Mucosa of rectum (tissue), 2 donors: ENCODE data around the gene FBXO30.

ENCODE experiments used
- H3K27ac ChIP-seq, 2 donors: one replicate each; pipeline ENCODE4 v1.7.0; 2013; ENCODE audit warnings: inconsistent platforms in 2 of 2, low read depth in 2 of 2, low read length in 2 of 2
- H3K27me3 ChIP-seq, 2 donors: one replicate each; pipeline ENCODE4 v1.7.0; 2013; ENCODE audit warnings: low read length in 2 of 2; ENCODE audit not compliant: control insufficient read depth in 2 of 2, insufficient read depth in 2 of 2
- H3K36me3 ChIP-seq, 2 donors: one replicate each; pipeline ENCODE4 v1.7.0; 2013; ENCODE audit warnings: low read length in 2 of 2; ENCODE audit not compliant: control insufficient read depth in 2 of 2, insufficient read depth in 2 of 2
- H3K4me1 ChIP-seq, 2 donors: one replicate each; pipeline ENCODE4 v1.7.0; 2013; ENCODE audit warnings: low read length in 2 of 2, mild to moderate bottlenecking in 1 of 2; ENCODE audit not compliant: control insufficient read depth in 2 of 2, insufficient read depth in 2 of 2
- H3K4me3 ChIP-seq, 2 donors: one replicate each; pipeline ENCODE4 v1.7.0; 2013; ENCODE audit warnings: low read length in 2 of 2
- H3K9ac ChIP-seq, 2 donors: one replicate each; pipeline ENCODE4 v1.7.0; 2013; ENCODE audit warnings: low read length in 2 of 2, low read depth in 1 of 2, mild to moderate bottlenecking in 1 of 2
- H3K9me3 ChIP-seq, 2 donors: one replicate each; pipeline ENCODE4 v1.7.0; 2013; ENCODE audit warnings: low read length in 2 of 2; ENCODE audit not compliant: control insufficient read depth in 2 of 2
- donor health status: healthy.
- donor health status: Normal muscosa, but diverticular disease.

FBXO30 gene

GRCh38 chr6:145802141-145802540 is 12.5 kb downstream of the FBXO30 start:
- H3K4me3 ChIP-seq = no peak overlapping the region
- H3K36me3 ChIP-seq = peaks cover 16 to 19% of the 10 kb centered on the region in 2 donors
- no peaks in the 10 kb centered on the region for H3K9me3 ChIP-seq
- H3K27ac ChIP-seq = no peak overlapping the region
- H3K27me3 ChIP-seq = no peaks in the 10 kb centered on the region
- H3K9ac ChIP-seq = no peak overlapping the region
- H3K4me1 ChIP-seq = no peaks in the 10 kb centered on the region

GRCh38 chr6:145801021-145801420 is 13.6 kb downstream of the FBXO30 start:
- Histone ChIP-seq H3K9ac (no peak overlapping the region), H3K4me3 (no peak overlapping the region), H3K4me1 (no peaks in the 10 kb centered on the region), H3K36me3 (peaks cover 14 to 19% of the 10 kb centered on the region in 2 donors), H3K27me3 (no peaks in the 10 kb centered on the region), H3K27ac (no peak overlapping the region), H3K9me3 (no peaks in the 10 kb centered on the region)

GRCh38 chr6:145798530-145798929 is 16.1 kb downstream of the FBXO30 start:
- no peak overlapping the region for H3K4me3 ChIP-seq
- no peak overlapping the region for H3K9ac ChIP-seq
- H3K4me1 ChIP-seq = no peaks in the 10 kb centered on the region
- H3K27me3 ChIP-seq = no peaks in the 10 kb centered on the region
- peaks cover 0 to 2% of the 10 kb centered on the region in 2 donors for H3K36me3 ChIP-seq
- H3K27ac ChIP-seq = no peak overlapping the region
- H3K9me3 ChIP-seq = no peaks in the 10 kb centered on the region

GRCh38 chr6:145789443-145789842 is 25.2 kb downstream of the FBXO30 start:
- Histone ChIP-seq H3K27ac (no peak overlapping the region), H3K4me3 (no peak overlapping the region), H3K4me1 (no peaks in the 10 kb centered on the region), H3K9ac (no peak overlapping the region), H3K9me3 (no peaks in the 10 kb centered on the region), H3K36me3 (no peaks in the 10 kb centered on the region), H3K27me3 (no peaks in the 10 kb centered on the region)

- no peak overlapping the region for H3K4me3 ChIP-seq
- H3K9me3 ChIP-seq = no peaks in the 10 kb centered on the region
- H3K27me3 ChIP-seq = no peaks in the 10 kb centered on the region
- H3K27ac ChIP-seq = no peak overlapping the region
- no peak overlapping the region for H3K9ac ChIP-seq
- no peaks in the 10 kb centered on the region for H3K4me1 ChIP-seq
- H3K36me3 ChIP-seq = no peaks in the 10 kb centered on the region
These were observed 26.9 kb downstream of the FBXO30 start for GRCh38 chr6:145787688-145788087.

- Histone ChIP-seq H3K36me3 (no peaks in the 10 kb centered on the region), H3K4me3 (no peak overlapping the region), H3K27me3 (no peaks in the 10 kb centered on the region), H3K4me1 (no peaks in the 10 kb centered on the region), H3K27ac (no peak overlapping the region), H3K9me3 (peaks cover 0 to 2% of the 10 kb centered on the region in 2 donors), H3K9ac (no peak overlapping the region)
These were observed 29.9 kb downstream of the FBXO30 start for GRCh38 chr6:145784683-145785082.

- H3K4me1 ChIP-seq = no peaks in the 10 kb centered on the region
- H3K9ac ChIP-seq = no peak overlapping the region
- no peak overlapping the region for H3K27ac ChIP-seq
- no peaks in the 10 kb centered on the region for H3K36me3 ChIP-seq
- H3K9me3 ChIP-seq = peaks cover 0 to 2% of the 10 kb centered on the region in 2 donors
- H3K27me3 ChIP-seq = no peaks in the 10 kb centered on the region
- no peak overlapping the region for H3K4me3 ChIP-seq
These were observed 30.8 kb downstream of the FBXO30 start for GRCh38 chr6:145783796-145784195.

GRCh38 chr6:145772846-145773245 is 41.7 kb downstream of the FBXO30 start:
- no peaks in the 10 kb centered on the region for H3K9me3 ChIP-seq
- H3K36me3 ChIP-seq = no peaks in the 10 kb centered on the region
- no peak overlapping the region for H3K4me3 ChIP-seq
- H3K4me1 ChIP-seq = no peaks in the 10 kb centered on the region
- no peak overlapping the region for H3K27ac ChIP-seq
- H3K27me3 ChIP-seq = no peaks in the 10 kb centered on the region
- H3K9ac ChIP-seq = no peak overlapping the region

GRCh38 chr6:145765449-145765848 is 49.1 kb downstream of the FBXO30 start:
- Histone ChIP-seq H3K9me3 (no peaks in the 10 kb centered on the region), H3K27me3 (no peaks in the 10 kb centered on the region), H3K4me3 (no peak overlapping the region), H3K9ac (no peak overlapping the region), H3K36me3 (no peaks in the 10 kb centered on the region), H3K27ac (no peak overlapping the region), H3K4me1 (no peaks in the 10 kb centered on the region)

- Histone ChIP-seq H3K9ac (no peak overlapping the region), H3K9me3 (no peaks in the 10 kb centered on the region), H3K4me1 (no peaks in the 10 kb centered on the region), H3K27me3 (no peaks in the 10 kb centered on the region), H3K4me3 (no peak overlapping the region), H3K36me3 (no peaks in the 10 kb centered on the region), H3K27ac (no peak overlapping the region)
These were observed 50.9 kb downstream of the FBXO30 start for GRCh38 chr6:145763742-145764141.

GRCh38 chr6:145761584-145761983 is 53.0 kb downstream of the FBXO30 start:
- H3K4me3 ChIP-seq = no peak overlapping the region
- no peaks in the 10 kb centered on the region for H3K9me3 ChIP-seq
- no peaks in the 10 kb centered on the region for H3K36me3 ChIP-seq
- no peak overlapping the region for H3K9ac ChIP-seq
- H3K4me1 ChIP-seq = no peaks in the 10 kb centered on the region
- H3K27ac ChIP-seq = no peak overlapping the region
- H3K27me3 ChIP-seq = no peaks in the 10 kb centered on the region
